ENCODE results near the gene PAK1.

DNA sequence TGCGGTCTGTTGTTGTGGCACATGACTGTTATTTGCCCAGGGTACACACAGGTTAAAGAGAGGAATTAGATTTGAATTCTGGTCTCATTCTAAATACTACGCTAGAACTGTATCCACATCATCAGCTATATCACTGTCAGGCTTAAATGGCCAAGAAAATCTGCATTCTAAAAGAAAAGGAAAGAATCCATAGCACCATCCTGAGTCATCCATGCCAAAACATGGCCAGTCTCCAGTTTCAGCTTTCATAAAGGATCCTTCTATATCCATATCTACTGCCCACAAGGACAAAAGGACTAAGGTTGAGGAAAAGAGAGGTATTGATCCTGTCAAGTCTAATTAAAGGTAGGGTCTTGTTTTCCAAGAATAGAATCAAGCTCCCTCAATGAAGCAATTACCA, 98.8 kb downstream of the PAK1 start:
- TF ChIP-seq, protein P1, sequence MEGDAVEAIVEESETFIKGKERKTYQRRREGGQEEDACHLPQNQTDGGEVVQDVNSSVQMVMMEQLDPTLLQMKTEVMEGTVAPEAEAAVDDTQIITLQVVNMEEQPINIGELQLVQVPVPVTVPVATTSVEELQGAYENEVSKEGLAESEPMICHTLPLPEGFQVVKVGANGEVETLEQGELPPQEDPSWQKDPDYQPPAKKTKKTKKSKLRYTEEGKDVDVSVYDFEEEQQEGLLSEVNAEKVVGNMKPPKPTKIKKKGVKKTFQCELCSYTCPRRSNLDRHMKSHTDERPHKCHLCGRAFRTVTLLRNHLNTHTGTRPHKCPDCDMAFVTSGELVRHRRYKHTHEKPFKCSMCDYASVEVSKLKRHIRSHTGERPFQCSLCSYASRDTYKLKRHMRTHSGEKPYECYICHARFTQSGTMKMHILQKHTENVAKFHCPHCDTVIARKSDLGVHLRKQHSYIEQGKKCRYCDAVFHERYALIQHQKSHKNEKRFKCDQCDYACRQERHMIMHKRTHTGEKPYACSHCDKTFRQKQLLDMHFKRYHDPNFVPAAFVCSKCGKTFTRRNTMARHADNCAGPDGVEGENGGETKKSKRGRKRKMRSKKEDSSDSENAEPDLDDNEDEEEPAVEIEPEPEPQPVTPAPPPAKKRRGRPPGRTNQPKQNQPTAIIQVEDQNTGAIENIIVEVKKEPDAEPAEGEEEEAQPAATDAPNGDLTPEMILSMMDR (conservative IDR thresholded peaks at IDR 0.05), result no peak
- TF ChIP-seq EZH2 (IDR thresholded peaks at IDR 0.05; ENCODE audit: low read depth), result no peak
